B cell (primary cell): ENCODE measurements around the gene NCOA4. TPM values are rescaled to one million over a fixed set of nuclear protein-coding genes. Genes with fewer than 3 reads are reported as not detected.

Experiments used
- ATAC-seq: fragments of 200-7000 bp; cut with Tn5 transposase; one replicate; pipeline ENCODE4 v1.10.0; 2021; ENCODE audit warnings: low read depth, mild to moderate bottlenecking, moderate number of reproducible peaks, moderate library complexity
- CTCF ChIA-PET: fragments of 350-600 bp; sonication (Branson Sonifier 250); formaldehyde crosslinking; loops from one replicate; lab custom pipeline; 2021; ENCODE audit warnings: antibody characterized with exemption, inconsistent platforms; lab: Charles Lee
- POLR2A ChIA-PET: fragments of 350-600 bp; sonication (Branson Sonifier 250); formaldehyde crosslinking; loops from one replicate; lab custom pipeline; 2021; ENCODE audit warnings: antibody characterized with exemption; lab: Charles Lee
- DNase-seq: peaks from one replicate; pipeline ENCODE4 v3.0.0; 2013
- H2AFZ ChIP-seq: 2 replicates; pipeline ENCODE4 v1.6.1; 2012; ENCODE audit warnings: mild to moderate bottlenecking, low read depth, low read length; ENCODE audit not compliant: insufficient read depth, poor library complexity, severe bottlenecking
- H3K27ac ChIP-seq, 2 donors: 1 replicate in 1 of 2; 2 replicates in 1 of 2; pipeline ENCODE4 v1.5.1; 2012 to 2013; ENCODE audit warnings: low read length in 2 of 2, mild to moderate bottlenecking in 2 of 2, moderate library complexity in 1 of 2
- H3K27me3 ChIP-seq, 4 experiments: fragments of 200-600 bp in 1 of 4; sonication (generic) in 1 of 4; replicated peaks in 1 of 4; 1 replicate in 2 of 4; 2 replicates in 2 of 4; pipeline versions ENCODE4 v1.6.1 to v1.7.0; 2013 to 2016; ENCODE audit warnings: low read length in 3 of 4, mild to moderate bottlenecking in 2 of 4, mixed read lengths in 1 of 4, moderate library complexity in 1 of 4; ENCODE audit not compliant: insufficient read depth in 4 of 4, control insufficient read depth in 3 of 4; ENCODE audit errors: control extremely low read depth in 1 of 4
- H3K36me3 ChIP-seq, 2 experiments: replicated peaks in 1 of 2; 1 replicate in 1 of 2; 2 replicates in 1 of 2; pipeline versions ENCODE4 v1.6.1 to v1.7.1; 2013; ENCODE audit warnings: low read length in 1 of 2; ENCODE audit not compliant: insufficient read depth in 2 of 2, control insufficient read depth in 1 of 2; ENCODE audit errors: control extremely low read depth in 1 of 2, extremely low read depth in 1 of 2
- H3K4me1 ChIP-seq, 2 donors: fragments of 200-600 bp in 1 of 2; sonication (generic) in 1 of 2; 1 replicate in 1 of 2; 2 replicates in 1 of 2; pipeline versions ENCODE4 v1.5.1 to v1.6.1; 2013 to 2017; ENCODE audit warnings: low read length in 2 of 2; ENCODE audit not compliant: control insufficient read depth in 2 of 2, insufficient read depth in 2 of 2
- H3K4me2 ChIP-seq: replicated peaks from 2 replicates; pipeline ENCODE3; 2012; ENCODE audit warnings: mild to moderate bottlenecking, low read depth, low read length; ENCODE audit not compliant: poor library complexity, severe bottlenecking
- H3K4me3 ChIP-seq, 5 experiments: fragments of 200-600 bp in 1 of 5; sonication (generic) in 1 of 5; 1 replicate in 3 of 5; 2 replicates in 2 of 5; pipeline versions ENCODE4 v1.5.1 to v1.7.0; 2011 to 2016; ENCODE audit warnings: low read length in 4 of 5, mild to moderate bottlenecking in 4 of 5, low read depth in 2 of 5, control low read depth in 1 of 5, moderate library complexity in 1 of 5; ENCODE audit not compliant: insufficient read depth in 1 of 5; ENCODE audit errors: control extremely low read depth in 1 of 5, extremely low read depth in 1 of 5
- H3K79me2 ChIP-seq: fragments of 200-600 bp; sonication (generic); one replicate; pipeline ENCODE4 v1.6.0; 2016; ENCODE audit warnings: low read length; ENCODE audit not compliant: control insufficient read depth, insufficient read depth
- H3K9ac ChIP-seq: fragments of 200-600 bp; sonication (generic); 2 replicates; pipeline ENCODE4 v1.6.1; 2017; ENCODE audit warnings: mild to moderate bottlenecking, low read length, moderate library complexity
- H3K9me3 ChIP-seq, 3 donors: one replicate each; pipeline versions ENCODE4 v1.6.1 to v1.7.1; 2013; ENCODE audit warnings: low read length in 2 of 3; ENCODE audit not compliant: control insufficient read depth in 2 of 3, insufficient read depth in 1 of 3; ENCODE audit errors: control extremely low read depth in 1 of 3
- H4K20me1 ChIP-seq: 2 replicates; pipeline ENCODE4 v1.6.0; 2012; ENCODE audit warnings: mild to moderate bottlenecking, low read length; ENCODE audit not compliant: insufficient read depth, control insufficient read depth, poor library complexity, severe bottlenecking
- H3K27ac Mint-ChIP-seq: one replicate; pipeline ENCODE4 v1.8.0; 2021; ENCODE audit warnings: mixed read lengths
- H3K27me3 Mint-ChIP-seq: one replicate; pipeline ENCODE4 v1.8.0; 2021; ENCODE audit warnings: mixed read lengths
- H3K4me1 Mint-ChIP-seq: one replicate; pipeline ENCODE4 v1.8.0; 2021; ENCODE audit warnings: mixed read lengths
- H3K4me3 Mint-ChIP-seq: one replicate; pipeline ENCODE4 v1.8.0; 2021; ENCODE audit warnings: mixed read lengths
- H3K9me3 Mint-ChIP-seq: one replicate; pipeline ENCODE4 v1.8.0; 2022; ENCODE audit warnings: mixed read lengths; ENCODE audit not compliant: insufficient read depth
- EZH2 ChIP-seq: IDR thresholded peaks from 2 replicates; pipeline ENCODE4 v1.6.1; 2012; ENCODE audit warnings: borderline replicate concordance, low read depth, mild to moderate bottlenecking, moderate library complexity, low read length; ENCODE audit not compliant: insufficient read depth, poor library complexity, severe bottlenecking
- WGBS: methylation state at CpG from one replicate; pipeline ENCODE4 v1.1.5; 2013; ENCODE audit warnings: missing lambda C conversion rate; ENCODE audit not compliant: insufficient coverage; 5-methylcytosine and 5-hydroxymethylcytosine counted together
- intact Hi-C: fragments of 100-400 bp; cut with micrococcal nuclease; formaldehyde crosslinking; loops from one replicate; pipeline ENCODE4 v1.10.0; 2022
- polyA plus RNA-seq: library from polyadenylated mRNA; depleted of rRNA; stranded (reverse); fragments of >200 nt; gene quantifications from 2 replicates; pipeline ENCODE4 v1.2.3, GENCODE V29; 2012
- total RNA-seq, 2 donors: library from RNA; stranded (reverse); fragments of 120-200 nt in 1 of 2; gene quantifications; 1 replicate in 1 of 2; 2 replicates in 1 of 2; pipeline versions ENCODE4 v1.2.3 to v1.2.4, GENCODE V29; 2013 to 2022
- TF ChIP-seq, protein P1 (sequence below): fragments of 200-600 bp; IDR thresholded peaks from one replicate; pipeline ENCODE4 v1.8.0; 2022; ENCODE audit warnings: antibody characterized with exemption, mild to moderate bottlenecking

NCOA4 gene
- total and polyA plus RNA-seq, 2 donors (not counting 1 experiment from before 2014, with no cell fraction given) = 27.1 to 69.7 TPM

DNA sequence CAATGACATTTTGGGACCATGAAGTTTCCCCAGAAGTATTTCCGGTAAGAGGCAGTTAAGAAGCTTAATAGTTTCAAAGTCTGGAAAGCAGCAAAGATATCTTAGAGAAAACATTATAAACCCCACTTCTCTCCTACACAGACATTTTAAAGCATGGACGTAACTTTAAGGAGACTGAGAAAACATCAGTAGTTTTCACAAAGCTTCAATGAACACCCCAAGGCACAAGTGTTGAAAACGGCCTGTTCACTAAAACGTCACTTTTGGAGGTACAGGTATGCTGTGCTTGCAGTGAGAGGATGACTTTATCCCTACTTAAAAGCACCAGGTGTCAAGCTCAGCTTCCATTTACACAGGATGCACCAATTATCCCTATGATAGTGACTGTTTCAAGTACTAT, 25.0 kb downstream of the NCOA4 start:
- Mint-ChIP-seq H3K27ac (no peak overlapping the region), H3K27me3 (no peaks in the 10 kb centered on the region), H3K9me3 (no peaks in the 10 kb centered on the region), H3K4me1 (no peaks in the 10 kb centered on the region), H3K4me3 (no peak overlapping the region)
- H3K4me1 ChIP-seq = no peaks in the 10 kb centered on the region
- no peaks in the 10 kb centered on the region for H4K20me1 ChIP-seq
- POLR2A ChIA-PET = no interaction called here
- peaks cover 27 to 89% of the 10 kb centered on the region in 2 experiments for H3K36me3 ChIP-seq
- H3K27ac ChIP-seq = no peak overlapping the region
- CTCF ChIA-PET = no interaction called here
- WGBS = no CpG with 5 or more reads among the region's 4 CpGs
- ATAC-seq (no peak), DNase-seq (no peak)
- no peak overlapping the region for H3K4me2 ChIP-seq
- no peak overlapping the region for H3K9ac ChIP-seq
- H3K79me2 ChIP-seq = no peaks in the 10 kb centered on the region
- TF ChIP-seq, protein P1, sequence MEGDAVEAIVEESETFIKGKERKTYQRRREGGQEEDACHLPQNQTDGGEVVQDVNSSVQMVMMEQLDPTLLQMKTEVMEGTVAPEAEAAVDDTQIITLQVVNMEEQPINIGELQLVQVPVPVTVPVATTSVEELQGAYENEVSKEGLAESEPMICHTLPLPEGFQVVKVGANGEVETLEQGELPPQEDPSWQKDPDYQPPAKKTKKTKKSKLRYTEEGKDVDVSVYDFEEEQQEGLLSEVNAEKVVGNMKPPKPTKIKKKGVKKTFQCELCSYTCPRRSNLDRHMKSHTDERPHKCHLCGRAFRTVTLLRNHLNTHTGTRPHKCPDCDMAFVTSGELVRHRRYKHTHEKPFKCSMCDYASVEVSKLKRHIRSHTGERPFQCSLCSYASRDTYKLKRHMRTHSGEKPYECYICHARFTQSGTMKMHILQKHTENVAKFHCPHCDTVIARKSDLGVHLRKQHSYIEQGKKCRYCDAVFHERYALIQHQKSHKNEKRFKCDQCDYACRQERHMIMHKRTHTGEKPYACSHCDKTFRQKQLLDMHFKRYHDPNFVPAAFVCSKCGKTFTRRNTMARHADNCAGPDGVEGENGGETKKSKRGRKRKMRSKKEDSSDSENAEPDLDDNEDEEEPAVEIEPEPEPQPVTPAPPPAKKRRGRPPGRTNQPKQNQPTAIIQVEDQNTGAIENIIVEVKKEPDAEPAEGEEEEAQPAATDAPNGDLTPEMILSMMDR = no peak
- TF ChIP-seq EZH2 = no peak
- no peak overlapping the region for H2AFZ ChIP-seq
- H3K4me3 ChIP-seq = no peak overlapping the region
- no peaks in the 10 kb centered on the region for H3K9me3 ChIP-seq
- intact Hi-C loops = no loop called here
- no peaks in the 10 kb centered on the region for H3K27me3 ChIP-seq

DNA sequence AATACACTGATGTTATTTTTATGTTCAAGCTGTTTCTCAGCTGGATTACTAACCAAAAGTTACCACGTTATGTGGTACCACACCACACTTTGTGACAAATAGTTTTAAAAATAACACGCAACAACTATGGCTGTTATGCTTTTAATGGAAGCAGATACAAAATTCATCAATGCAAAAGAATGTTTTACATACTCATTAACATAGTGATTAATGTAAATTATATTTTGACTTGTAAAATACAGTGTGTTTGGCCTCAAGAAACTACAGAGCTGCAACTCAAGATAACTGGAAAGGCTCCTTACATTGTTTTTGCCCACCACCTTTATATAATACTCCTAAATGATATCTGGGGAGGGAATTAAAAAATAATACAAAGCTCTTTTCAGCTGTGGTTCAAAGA, 25.5 kb downstream of the NCOA4 start:
- intact Hi-C loops = no loop called here
- ChIA-PET POLR2A (no interaction called here), CTCF (no interaction called here)
- Histone ChIP-seq H3K9ac (no peak overlapping the region), H3K4me2 (no peak overlapping the region), H3K4me3 (no peak overlapping the region), H4K20me1 (no peaks in the 10 kb centered on the region), H3K36me3 (peaks cover 27 to 86% of the 10 kb centered on the region in 2 experiments), H3K79me2 (no peaks in the 10 kb centered on the region), H2AFZ (no peak overlapping the region), H3K9me3 (no peaks in the 10 kb centered on the region), H3K4me1 (no peaks in the 10 kb centered on the region), H3K27me3 (no peaks in the 10 kb centered on the region), H3K27ac (no peak overlapping the region)
- ATAC-seq = no peak
- Mint-ChIP-seq H3K27ac (no peak overlapping the region), H3K27me3 (no peaks in the 10 kb centered on the region), H3K9me3 (no peaks in the 10 kb centered on the region), H3K4me3 (no peak overlapping the region), H3K4me1 (no peaks in the 10 kb centered on the region)
- no CpG with 5 or more reads among the region's 2 CpGs for WGBS
- TF ChIP-seq, protein P1 = no peak
- no peak for DNase-seq
